HEK293 (cell line): ENCODE data around the gene DCTN4.

Experiments
- EGR2 ChIP-seq: fragments of 450-650 bp; formaldehyde crosslinking; IDR thresholded peaks from 2 replicates; pipeline ENCODE4 v1.5.1; 2016; ENCODE audit warnings: low read depth, missing biosample characterization, missing genetic modification characterization
- ELK4 ChIP-seq: IDR thresholded peaks from 2 replicates; pipeline ENCODE4 v1.6.1; 2011; ENCODE audit warnings: mild to moderate bottlenecking, low read depth, low read length, borderline replicate concordance
- GLI4 ChIP-seq: fragments of 450-650 bp; formaldehyde crosslinking; IDR thresholded peaks from 2 replicates; pipeline ENCODE4 v1.5.1; 2016; ENCODE audit warnings: missing biosample characterization, missing genetic modification characterization
- KLF9 ChIP-seq: fragments of 450-650 bp; formaldehyde crosslinking; IDR thresholded peaks from 2 replicates; pipeline ENCODE4 v1.5.1; 2016; ENCODE audit warnings: missing biosample characterization, missing genetic modification characterization, low read depth
- OVOL3 ChIP-seq: fragments of 450-650 bp; formaldehyde crosslinking; IDR thresholded peaks from 2 replicates; pipeline ENCODE4 v1.5.1; 2016; ENCODE audit warnings: missing biosample characterization, missing genetic modification characterization
- REPIN1 ChIP-seq: fragments of 450-650 bp; formaldehyde crosslinking; IDR thresholded peaks from 2 replicates; pipeline ENCODE4 v1.5.1; 2017; ENCODE audit warnings: missing biosample characterization, missing genetic modification characterization, low read depth
- SP7 ChIP-seq: fragments of 450-650 bp; formaldehyde crosslinking; IDR thresholded peaks from 2 replicates; pipeline ENCODE4 v1.5.1; 2016; ENCODE audit warnings: missing biosample characterization, missing genetic modification characterization
- ZBTB11 ChIP-seq: fragments of 450-650 bp; formaldehyde crosslinking; conservative IDR thresholded peaks from 2 replicates; pipeline ENCODE4 v1.5.1; 2016; ENCODE audit warnings: low read depth, missing biosample characterization, missing genetic modification characterization
- ZBTB21 ChIP-seq: fragments of 450-650 bp; formaldehyde crosslinking; IDR thresholded peaks from 2 replicates; pipeline ENCODE4 v1.5.1; 2017; ENCODE audit warnings: missing biosample characterization, missing genetic modification characterization
- ZBTB48 ChIP-seq: fragments of 450-650 bp; formaldehyde crosslinking; IDR thresholded peaks from 2 replicates; pipeline ENCODE4 v1.5.1; 2016; ENCODE audit warnings: missing biosample characterization, missing genetic modification characterization
- ZFP37 ChIP-seq: fragments of 450-650 bp; formaldehyde crosslinking; IDR thresholded peaks from 2 replicates; pipeline ENCODE4 v1.5.1; 2016; ENCODE audit warnings: missing biosample characterization, missing genetic modification characterization
- ZIC2 ChIP-seq: fragments of 450-650 bp; formaldehyde crosslinking; IDR thresholded peaks from 2 replicates; pipeline ENCODE4 v1.5.1; 2016; ENCODE audit warnings: missing biosample characterization, missing genetic modification characterization
- ZNF132 ChIP-seq: fragments of 450-650 bp; formaldehyde crosslinking; IDR thresholded peaks from 2 replicates; pipeline ENCODE4 v1.5.1; 2017; ENCODE audit warnings: missing biosample characterization, missing genetic modification characterization, borderline replicate concordance
- ZNF16 ChIP-seq: fragments of 450-650 bp; formaldehyde crosslinking; IDR thresholded peaks from 2 replicates; pipeline ENCODE4 v1.5.1; 2016; ENCODE audit warnings: low read depth, missing biosample characterization, missing genetic modification characterization
- ZNF24 ChIP-seq: fragments of 450-650 bp; formaldehyde crosslinking; IDR thresholded peaks from 2 replicates; pipeline ENCODE4 v1.5.1; 2016; ENCODE audit warnings: missing biosample characterization, missing genetic modification characterization
- ZNF248 ChIP-seq: fragments of 450-650 bp; formaldehyde crosslinking; IDR thresholded peaks from 2 replicates; pipeline ENCODE4 v1.5.1; 2017; ENCODE audit warnings: missing biosample characterization, missing genetic modification characterization
- ZNF555 ChIP-seq: fragments of 450-650 bp; formaldehyde crosslinking; conservative IDR thresholded peaks from 2 replicates; pipeline ENCODE4 v1.5.1; 2017; ENCODE audit warnings: missing biosample characterization, mild to moderate bottlenecking, missing genetic modification characterization, inconsistent platforms
- ZNF558 ChIP-seq: fragments of 450-650 bp; formaldehyde crosslinking; IDR thresholded peaks from 2 replicates; pipeline ENCODE4 v1.5.1; 2016; ENCODE audit warnings: missing biosample characterization, missing genetic modification characterization
- ZNF560 ChIP-seq: fragments of 450-650 bp; formaldehyde crosslinking; IDR thresholded peaks from 2 replicates; pipeline ENCODE4 v1.5.1; 2017; ENCODE audit warnings: missing biosample characterization, missing genetic modification characterization, borderline replicate concordance
- ZNF571 ChIP-seq: fragments of 450-650 bp; formaldehyde crosslinking; IDR thresholded peaks from 2 replicates; pipeline ENCODE4 v1.5.0; 2017; ENCODE audit warnings: missing biosample characterization, missing genetic modification characterization
- ZNF777 ChIP-seq: fragments of 450-650 bp; formaldehyde crosslinking; IDR thresholded peaks from 2 replicates; pipeline ENCODE4 v1.5.1; 2017; ENCODE audit warnings: missing biosample characterization, missing genetic modification characterization, borderline replicate concordance
- ZSCAN23 ChIP-seq: fragments of 450-650 bp; formaldehyde crosslinking; IDR thresholded peaks from 2 replicates; pipeline ENCODE4 v1.5.1; 2016; ENCODE audit warnings: missing biosample characterization, missing genetic modification characterization
- ZXDB ChIP-seq: fragments of 450-650 bp; formaldehyde crosslinking; IDR thresholded peaks from 2 replicates; pipeline ENCODE4 v1.5.1; 2016; ENCODE audit warnings: missing biosample characterization, missing genetic modification characterization
- TF ChIP-seq, protein P1 (sequence below): fragments of 450-650 bp; formaldehyde crosslinking; IDR thresholded peaks from 2 replicates; pipeline ENCODE4 v1.5.1; 2016; ENCODE audit warnings: missing biosample characterization, missing genetic modification characterization
- TF ChIP-seq, protein P2 (sequence below): fragments of 450-650 bp; formaldehyde crosslinking; IDR thresholded peaks from 2 replicates; pipeline ENCODE4 v1.5.1; 2016; ENCODE audit warnings: missing biosample characterization, missing genetic modification characterization
- TF ChIP-seq, protein P3 (sequence below): fragments of 450-650 bp; formaldehyde crosslinking; IDR thresholded peaks from 2 replicates; pipeline ENCODE4 v1.5.1; 2016; ENCODE audit warnings: missing biosample characterization, missing genetic modification characterization
- TF ChIP-seq, protein P4 (sequence below): fragments of 450-650 bp; formaldehyde crosslinking; IDR thresholded peaks from 2 replicates; pipeline ENCODE4; 2016; ENCODE audit warnings: missing biosample characterization, missing genetic modification characterization

The DCTN4 gene

GRCh38 chr5:150758531-150759333 lies at the start of gene DCTN4 (continued):
- TF ChIP-seq, protein P1, sequence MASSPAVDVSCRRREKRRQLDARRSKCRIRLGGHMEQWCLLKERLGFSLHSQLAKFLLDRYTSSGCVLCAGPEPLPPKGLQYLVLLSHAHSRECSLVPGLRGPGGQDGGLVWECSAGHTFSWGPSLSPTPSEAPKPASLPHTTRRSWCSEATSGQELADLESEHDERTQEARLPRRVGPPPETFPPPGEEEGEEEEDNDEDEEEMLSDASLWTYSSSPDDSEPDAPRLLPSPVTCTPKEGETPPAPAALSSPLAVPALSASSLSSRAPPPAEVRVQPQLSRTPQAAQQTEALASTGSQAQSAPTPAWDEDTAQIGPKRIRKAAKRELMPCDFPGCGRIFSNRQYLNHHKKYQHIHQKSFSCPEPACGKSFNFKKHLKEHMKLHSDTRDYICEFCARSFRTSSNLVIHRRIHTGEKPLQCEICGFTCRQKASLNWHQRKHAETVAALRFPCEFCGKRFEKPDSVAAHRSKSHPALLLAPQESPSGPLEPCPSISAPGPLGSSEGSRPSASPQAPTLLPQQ (tag by site-specific recombination), result peak; percentile 49; the same call in 1 of the 2 replicates
- peak; percentile 68 for TF ChIP-seq ZBTB11 (tag by site-specific recombination)
- TF ChIP-seq GLI4 (tag by site-specific recombination), result peak; percentile 35; the same call in 1 of the 2 replicates
- peak; percentile 42; the same call in 1 of the 2 replicates for TF ChIP-seq ZFP37
- TF ChIP-seq ZBTB48 (tag by site-specific recombination), result peak; percentile 100
- 0 out of 2 replicates have a peak, but pooled peaks have one; percentile 41 for TF ChIP-seq OVOL3
- TF ChIP-seq ZNF571 (tag by site-specific recombination), result no peak
- TF ChIP-seq, protein P2, sequence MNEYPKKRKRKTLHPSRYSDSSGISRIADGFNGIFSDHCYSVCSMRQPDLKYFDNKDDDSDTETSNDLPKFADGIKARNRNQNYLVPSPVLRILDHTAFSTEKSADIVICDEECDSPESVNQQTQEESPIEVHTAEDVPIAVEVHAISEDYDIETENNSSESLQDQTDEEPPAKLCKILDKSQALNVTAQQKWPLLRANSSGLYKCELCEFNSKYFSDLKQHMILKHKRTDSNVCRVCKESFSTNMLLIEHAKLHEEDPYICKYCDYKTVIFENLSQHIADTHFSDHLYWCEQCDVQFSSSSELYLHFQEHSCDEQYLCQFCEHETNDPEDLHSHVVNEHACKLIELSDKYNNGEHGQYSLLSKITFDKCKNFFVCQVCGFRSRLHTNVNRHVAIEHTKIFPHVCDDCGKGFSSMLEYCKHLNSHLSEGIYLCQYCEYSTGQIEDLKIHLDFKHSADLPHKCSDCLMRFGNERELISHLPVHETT (tag by site-specific recombination), result peak; percentile 77
- TF ChIP-seq ZBTB21 (tag by site-specific recombination), result peak; percentile 95
- peak; percentile 68 for TF ChIP-seq SP7 (tag by site-specific recombination)
- TF ChIP-seq ZNF558, result no peak
- 0 out of 2 replicates have a peak, but pooled peaks have one; percentile 30 for TF ChIP-seq REPIN1
- peak; percentile 20; the same call in 1 of the 2 replicates for TF ChIP-seq EGR2 (tag by site-specific recombination)
- TF ChIP-seq ZXDB (tag by site-specific recombination), result peak; percentile 85
- no peak for TF ChIP-seq ZNF560 (tag by site-specific recombination)
- TF ChIP-seq ZNF24 (tag by site-specific recombination), result peak; percentile 86
- no peak for TF ChIP-seq ZNF555 (tag by site-specific recombination)
- peak; percentile 66 for TF ChIP-seq KLF9 (tag by site-specific recombination)
- TF ChIP-seq, protein P3, sequence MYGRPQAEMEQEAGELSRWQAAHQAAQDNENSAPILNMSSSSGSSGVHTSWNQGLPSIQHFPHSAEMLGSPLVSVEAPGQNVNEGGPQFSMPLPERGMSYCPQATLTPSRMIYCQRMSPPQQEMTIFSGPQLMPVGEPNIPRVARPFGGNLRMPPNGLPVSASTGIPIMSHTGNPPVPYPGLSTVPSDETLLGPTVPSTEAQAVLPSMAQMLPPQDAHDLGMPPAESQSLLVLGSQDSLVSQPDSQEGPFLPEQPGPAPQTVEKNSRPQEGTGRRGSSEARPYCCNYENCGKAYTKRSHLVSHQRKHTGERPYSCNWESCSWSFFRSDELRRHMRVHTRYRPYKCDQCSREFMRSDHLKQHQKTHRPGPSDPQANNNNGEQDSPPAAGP (tag by site-specific recombination), result peak; percentile 52; the same call in 1 of the 2 replicates
- TF ChIP-seq, protein P4, sequence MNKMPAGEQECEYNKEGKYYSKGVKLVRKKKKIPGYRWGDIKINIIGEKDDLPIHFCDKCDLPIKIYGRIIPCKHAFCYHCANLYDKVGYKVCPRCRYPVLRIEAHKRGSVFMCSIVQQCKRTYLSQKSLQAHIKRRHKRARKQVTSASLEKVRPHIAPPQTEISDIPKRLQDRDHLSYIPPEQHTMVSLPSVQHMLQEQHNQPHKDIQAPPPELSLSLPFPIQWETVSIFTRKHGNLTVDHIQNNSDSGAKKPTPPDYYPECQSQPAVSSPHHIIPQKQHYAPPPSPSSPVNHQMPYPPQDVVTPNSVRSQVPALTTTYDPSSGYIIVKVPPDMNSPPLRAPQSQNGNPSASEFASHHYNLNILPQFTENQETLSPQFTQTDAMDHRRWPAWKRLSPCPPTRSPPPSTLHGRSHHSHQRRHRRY (tag by site-specific recombination), result no peak
- no peak for TF ChIP-seq ZNF132 (tag by site-specific recombination)
- no peak for TF ChIP-seq ZNF777 (tag by site-specific recombination)
- no peak for TF ChIP-seq ZIC2
- no peak for TF ChIP-seq ZSCAN23 (tag by site-specific recombination)
- TF ChIP-seq ZNF248 (tag by site-specific recombination), result no peak
- TF ChIP-seq ZNF16 (tag by site-specific recombination), result no peak
- no peak for TF ChIP-seq ELK4
